PC-9 (cell line): ENCODE data around the gene TNFSF4.
"Not testable (repeated sequence)": the region's sequence is repeated elsewhere in the genome, so short reads cannot be mapped to it uniquely, and the experiment has no call there.

Source experiments
- EZH2 ChIP-seq: fragments of 200-600 bp; sonication (generic); IDR thresholded peaks from 2 replicates; pipeline ENCODE4 v1.8.0; 2017; ENCODE audit warnings: antibody characterized with exemption, low read depth
- TF ChIP-seq, protein P1 (sequence below): fragments of 200-600 bp; sonication (generic); conservative IDR thresholded peaks from 2 replicates; pipeline ENCODE4 v1.6.1; 2017; ENCODE audit warnings: mixed run types, antibody characterized with exemption, mild to moderate bottlenecking, moderate library complexity

DNA sequence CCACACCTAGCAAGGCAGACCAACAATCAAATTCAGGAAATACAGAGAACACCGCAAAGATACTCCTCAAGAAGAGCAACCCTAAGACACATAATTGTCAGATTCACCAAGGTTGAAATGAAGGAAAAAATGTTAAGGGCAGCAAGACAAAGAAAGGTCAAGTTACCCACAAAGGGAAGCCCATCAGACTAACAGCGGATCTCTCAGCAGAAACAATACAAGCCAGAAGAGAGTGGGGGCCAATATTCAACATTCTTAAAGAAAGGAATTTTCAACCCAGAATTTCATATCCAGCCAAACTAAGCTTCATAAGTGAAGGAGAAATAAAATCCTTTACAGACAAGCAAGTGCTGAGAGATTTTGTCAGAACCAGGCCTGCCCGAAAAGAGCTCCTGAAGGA is 21.9 kb upstream of the TNFSF4 start:
- TF ChIP-seq, protein P1, sequence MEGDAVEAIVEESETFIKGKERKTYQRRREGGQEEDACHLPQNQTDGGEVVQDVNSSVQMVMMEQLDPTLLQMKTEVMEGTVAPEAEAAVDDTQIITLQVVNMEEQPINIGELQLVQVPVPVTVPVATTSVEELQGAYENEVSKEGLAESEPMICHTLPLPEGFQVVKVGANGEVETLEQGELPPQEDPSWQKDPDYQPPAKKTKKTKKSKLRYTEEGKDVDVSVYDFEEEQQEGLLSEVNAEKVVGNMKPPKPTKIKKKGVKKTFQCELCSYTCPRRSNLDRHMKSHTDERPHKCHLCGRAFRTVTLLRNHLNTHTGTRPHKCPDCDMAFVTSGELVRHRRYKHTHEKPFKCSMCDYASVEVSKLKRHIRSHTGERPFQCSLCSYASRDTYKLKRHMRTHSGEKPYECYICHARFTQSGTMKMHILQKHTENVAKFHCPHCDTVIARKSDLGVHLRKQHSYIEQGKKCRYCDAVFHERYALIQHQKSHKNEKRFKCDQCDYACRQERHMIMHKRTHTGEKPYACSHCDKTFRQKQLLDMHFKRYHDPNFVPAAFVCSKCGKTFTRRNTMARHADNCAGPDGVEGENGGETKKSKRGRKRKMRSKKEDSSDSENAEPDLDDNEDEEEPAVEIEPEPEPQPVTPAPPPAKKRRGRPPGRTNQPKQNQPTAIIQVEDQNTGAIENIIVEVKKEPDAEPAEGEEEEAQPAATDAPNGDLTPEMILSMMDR, result not testable (repeated sequence)
- not testable (repeated sequence) for TF ChIP-seq EZH2
